Kidney (tissue), 14 donors: ENCODE data around the gene UGT2A2. TPM values are rescaled to one million over a fixed set of nuclear protein-coding genes. Genes with fewer than 3 reads are reported as not detected.
A peak's percentile ranks its signal among the peaks of the same experiment; 100 is the strongest.

Experiments
- DNase-seq, 5 donors: peaks; one replicate each; pipeline ENCODE4 v3.0.0-alpha.2; 2013 to 2020
- FAIRE-seq: peaks from 2 replicates; lab custom pipeline; 2012; peaks lifted over from hg19 to GRCh38; lab: Jason Lieb, UNC
- H3K27ac ChIP-seq, 2 donors: one replicate each; pipeline ENCODE4 v1.7.0; 2013; ENCODE audit warnings: low read depth in 2 of 2, low read length in 2 of 2, inconsistent platforms in 1 of 2
- H3K27me3 ChIP-seq: one replicate; pipeline ENCODE4 v1.7.1; 2013; ENCODE audit warnings: low read length, inconsistent platforms; ENCODE audit not compliant: control insufficient read depth, insufficient read depth
- H3K36me3 ChIP-seq, 3 donors: one replicate each; pipeline versions ENCODE4 v1.7.0 to v1.7.1; 2013; ENCODE audit warnings: low read length in 3 of 3, control low read depth in 1 of 3, inconsistent platforms in 1 of 3; ENCODE audit not compliant: insufficient read depth in 3 of 3, control insufficient read depth in 2 of 3
- H3K4me1 ChIP-seq, 3 donors: one replicate each; pipeline versions ENCODE4 v1.7.0 to v1.7.1; 2013; ENCODE audit warnings: low read length in 3 of 3, inconsistent platforms in 1 of 3, low read depth in 1 of 3; ENCODE audit not compliant: control insufficient read depth in 2 of 3, insufficient read depth in 2 of 3
- H3K4me3 ChIP-seq, 3 donors: one replicate each; pipeline versions ENCODE4 v1.7.0 to v1.8.1; 2013; ENCODE audit warnings: low read length in 3 of 3, control low read depth in 1 of 3, inconsistent platforms in 1 of 3
- H3K9ac ChIP-seq, 3 donors: one replicate each; pipeline versions ENCODE4 v1.7.0 to v1.7.1; 2013; ENCODE audit warnings: low read length in 3 of 3, control low read depth in 1 of 3, inconsistent platforms in 1 of 3
- H3K9me3 ChIP-seq, 3 donors: one replicate each; pipeline versions ENCODE4 v1.7.0 to v1.7.1; 2013; ENCODE audit warnings: low read length in 3 of 3, control low read depth in 1 of 3, inconsistent platforms in 1 of 3; ENCODE audit not compliant: control insufficient read depth in 2 of 3, insufficient read depth in 1 of 3
- CTCF ChIP-seq: IDR thresholded peaks from 3 replicates; pipeline ENCODE4 v1.5.1; 2012; ENCODE audit warnings: mild to moderate bottlenecking, moderate library complexity, borderline replicate concordance; ENCODE audit not compliant: insufficient read depth; ENCODE audit errors: extremely low read depth
- intact Hi-C: fragments of 100-400 bp; cut with DNase I; formaldehyde crosslinking; loops from one replicate; pipeline ENCODE4 v1.11.1; 2022
- polyA plus RNA-seq: library from polyadenylated mRNA; stranded (reverse); fragments of 350-450 nt; fragmentation: Illumina TruSeq; extraction: RNeasy Lipid Tissue Mini Kit (QIAGEN cat#74804); gene quantifications from one replicate; pipeline ENCODE4 v1.2.3, GENCODE V29; 2014; ENCODE audit warnings: low read depth, low replicate concordance; ENCODE audit not compliant: insufficient read depth
- total RNA-seq: library from RNA; stranded (reverse); fragmentation: NEBNext Ultra II Directional; extraction: Animal tissue kit (Norgen Biotek cat#: 25700); gene quantifications from one replicate; pipeline ENCODE4 v1.2.1, GENCODE V29; 2021
- donor health status: control.
- donor health status: control.
- donor health status: control.
- donor health status: control.
- donor health status: control.
- donor health status: DM: yes; HTN: yes; CAD: no.
- donor health status: Normal renal cell carcinoma (clear cell type).

UGT2A2 gene
- total and polyA plus RNA-seq, 2 donors from 2014 or later: not detected

GRCh38 chr4:69658133-69658532 is 18.7 kb upstream of the UGT2A2 start:
- FAIRE-seq (no peak), DNase-seq (peak in 1 of 5 donors; percentile 45)
- Histone ChIP-seq H3K9ac (no peak overlapping the region), H3K36me3 (no peaks in the 10 kb centered on the region), H3K27me3 (no peaks in the 10 kb centered on the region), H3K27ac (no peak overlapping the region), H3K4me1 (no peaks in the 10 kb centered on the region), H3K9me3 (no peaks in the 10 kb centered on the region), H3K4me3 (no peak overlapping the region)
- intact Hi-C loops: no loop called here
- no peak for TF ChIP-seq CTCF

GRCh38 chr4:69656653-69657158 is 17.3 kb upstream of the UGT2A2 start:
- FAIRE-seq (no peak), DNase-seq (no peak)
- Histone ChIP-seq H3K9me3 (no peaks in the 10 kb centered on the region), H3K36me3 (no peaks in the 10 kb centered on the region), H3K27ac (no peak overlapping the region), H3K27me3 (no peaks in the 10 kb centered on the region), H3K9ac (no peak overlapping the region), H3K4me3 (no peak overlapping the region), H3K4me1 (no peaks in the 10 kb centered on the region)
- TF ChIP-seq CTCF: no peak
- intact Hi-C loops: no loop called here

GRCh38 chr4:69653147-69653546 is 13.7 kb upstream of the UGT2A2 start, which contains the start of gene UGT2A1:
Gene UGT2A1, minus strand, starts transcription at chr4:69653247. Its CDS starts 5,603 bp downstream, at chr4:69647644.
- no peak within 1 kb of the TSS for H3K9ac ChIP-seq
- FAIRE-seq: no peak
- intact Hi-C loops: no loop called here
- no peaks in the 10 kb centered on the region for H3K9me3 ChIP-seq
- no peak within 1 kb of the TSS for H3K27ac ChIP-seq
- no peak for DNase-seq
- no peaks in the 10 kb centered on the region for H3K36me3 ChIP-seq
- H3K4me3 ChIP-seq: no peak within 1 kb of the TSS
- TF ChIP-seq CTCF: no peak
- H3K27me3 ChIP-seq: no peaks in the 10 kb centered on the region
- no peaks in the 10 kb centered on the region for H3K4me1 ChIP-seq

GRCh38 chr4:69650872-69651271 is 11.4 kb upstream of the UGT2A2 start:
- intact Hi-C loops: no loop called here
- Histone ChIP-seq H3K4me3 (no peak overlapping the region), H3K4me1 (no peaks in the 10 kb centered on the region), H3K9ac (no peak overlapping the region), H3K36me3 (no peaks in the 10 kb centered on the region), H3K27me3 (no peaks in the 10 kb centered on the region), H3K9me3 (no peaks in the 10 kb centered on the region), H3K27ac (no peak overlapping the region)
- FAIRE-seq (no peak), DNase-seq (no peak)
- no peak for TF ChIP-seq CTCF
